RWPE2 (cell line): Measurements from ENCODE around the gene CLP1.
A peak's percentile ranks its signal among the peaks of the same experiment; 100 is the strongest.

Experiments
- ATAC-seq: fragments of 200-7000 bp; cut with Tn5 transposase; 3 replicates; pipeline ENCODE4 v1.9.1; 2021; ENCODE audit warnings: low read depth
- DNase-seq: peaks from one replicate; pipeline ENCODE4 v3.0.0-alpha.2; 2020; ENCODE audit warnings: low spot score
- H3K27ac ChIP-seq: fragments of 450-650 bp; 2 replicates; pipeline ENCODE4 v1.5.1; 2017; ENCODE audit warnings: mild to moderate bottlenecking; ENCODE audit not compliant: poor library complexity, severe bottlenecking
- H3K27me3 ChIP-seq: fragments of 250-450 bp; sonication (Bioruptor Pico); 2 replicates; pipeline ENCODE4 v1.5.1; 2021; ENCODE audit warnings: mild to moderate bottlenecking, moderate library complexity; ENCODE audit not compliant: insufficient read depth, poor library complexity, severe bottlenecking
- H3K36me3 ChIP-seq: fragments of 250-450 bp; sonication (Bioruptor Pico); 2 replicates; pipeline ENCODE4 v1.5.1; 2020; ENCODE audit warnings: low read depth, mild to moderate bottlenecking, moderate library complexity
- H3K4me1 ChIP-seq: fragments of 250-450 bp; sonication (Bioruptor Pico); 2 replicates; pipeline ENCODE4 v1.5.1; 2021; ENCODE audit warnings: mild to moderate bottlenecking, moderate library complexity; ENCODE audit not compliant: insufficient read depth, poor library complexity, severe bottlenecking
- H3K4me3 ChIP-seq: fragments of 250-450 bp; sonication (Bioruptor Pico); 2 replicates; pipeline ENCODE4 v1.5.1; 2021; ENCODE audit warnings: mild to moderate bottlenecking, moderate library complexity; ENCODE audit not compliant: severe bottlenecking
- H3K9me3 ChIP-seq: fragments of 250-450 bp; sonication (Bioruptor Pico); 2 replicates; pipeline ENCODE4 v1.5.1; 2021; ENCODE audit warnings: mild to moderate bottlenecking, moderate library complexity; ENCODE audit not compliant: severe bottlenecking
- CTCF ChIP-seq: fragments of 450-650 bp; IDR thresholded peaks from one replicate; pipeline ENCODE4 v1.5.1; 2017; ENCODE audit warnings: mild to moderate bottlenecking, moderate library complexity; ENCODE audit not compliant: poor library complexity, severe bottlenecking

CLP1 gene

GRCh38 chr11:57635246-57635645 lies 22.3 kb upstream of the CLP1 start:
- no peaks in the 10 kb centered on the region; the same call in 1 of the 2 replicates for H3K36me3 ChIP-seq
- H3K9me3 ChIP-seq, result no peaks in the 10 kb centered on the region
- TF ChIP-seq CTCF, result no peak
- H3K4me3 ChIP-seq, result no peak overlapping the region
- ATAC-seq (no peak), DNase-seq (no peak)
- H3K27ac ChIP-seq, result no peak overlapping the region
- peaks cover 7% of the 10 kb centered on the region for H3K4me1 ChIP-seq
- H3K27me3 ChIP-seq, result no peaks in the 10 kb centered on the region

GRCh38 chr11:57637626-57638004 lies 19.9 kb upstream of the CLP1 start:
- Histone ChIP-seq H3K4me1 (peaks cover 7% of the 10 kb centered on the region), H3K9me3 (no peaks in the 10 kb centered on the region), H3K4me3 (peak overlapping the region; percentile 100), H3K27me3 (no peaks in the 10 kb centered on the region), H3K36me3 (no peaks in the 10 kb centered on the region; the same call in 1 of the 2 replicates), H3K27ac (peak overlapping the region; percentile 83)
- TF ChIP-seq CTCF, result no peak
- no peak for DNase-seq
- ATAC-seq, result peak; percentile 53

GRCh38 chr11:57638005-57638781 lies 19.4 kb upstream of the CLP1 start:
- peak overlapping the region; percentile 83 for H3K27ac ChIP-seq
- no peaks in the 10 kb centered on the region for H3K9me3 ChIP-seq
- DNase-seq (peak; percentile 89), ATAC-seq (peak; percentile 93)
- peak overlapping the region; percentile 100 for H3K4me3 ChIP-seq
- H3K4me1 ChIP-seq, result peaks cover 7% of the 10 kb centered on the region
- H3K36me3 ChIP-seq, result no peaks in the 10 kb centered on the region; the same call in 1 of the 2 replicates
- H3K27me3 ChIP-seq, result no peaks in the 10 kb centered on the region
- no peak for TF ChIP-seq CTCF

GRCh38 chr11:57638811-57639320 lies 18.7 kb upstream of the CLP1 start:
- peak overlapping the region; percentile 100 for H3K4me3 ChIP-seq
- H3K9me3 ChIP-seq, result no peaks in the 10 kb centered on the region
- no peaks in the 10 kb centered on the region for H3K27me3 ChIP-seq
- peaks cover 7% of the 10 kb centered on the region for H3K4me1 ChIP-seq
- DNase-seq (no peak), ATAC-seq (no peak)
- H3K36me3 ChIP-seq, result no peaks in the 10 kb centered on the region; the same call in 1 of the 2 replicates
- peak overlapping the region; percentile 83 for H3K27ac ChIP-seq
- TF ChIP-seq CTCF, result no peak
